H9 (cell line): ENCODE data around the gene C16orf86. TPM values are rescaled to one million over a fixed set of nuclear protein-coding genes. Genes with fewer than 3 reads are reported as not detected.

Experiments
- DNase-seq: peaks from one replicate; pipeline ENCODE4 v3.0.0-alpha.2; 2017
- H2AFZ ChIP-seq: one replicate; pipeline ENCODE4 v1.6.1; 2013; ENCODE audit warnings: mild to moderate bottlenecking, low read length, control low read depth, moderate library complexity
- H2AK5ac ChIP-seq: 2 replicates; pipeline ENCODE4 v1.6.1; 2013; ENCODE audit warnings: low read length, control low read depth, mixed read lengths; ENCODE audit not compliant: insufficient read length
- H2BK120ac ChIP-seq: one replicate; pipeline ENCODE4 v1.6.1; 2013; ENCODE audit warnings: low read depth, mild to moderate bottlenecking, low read length, control low read depth, inconsistent platforms; ENCODE audit not compliant: poor library complexity, severe bottlenecking
- H2BK12ac ChIP-seq: 2 replicates; pipeline ENCODE4 v1.6.1; 2013; ENCODE audit warnings: low read length, control low read depth, mixed read lengths, low read depth; ENCODE audit not compliant: insufficient read length
- H2BK15ac ChIP-seq: 2 replicates; pipeline ENCODE4 v1.6.1; 2013; ENCODE audit warnings: low read depth, low read length, control low read depth
- H2BK20ac ChIP-seq: one replicate; pipeline ENCODE4 v1.6.1; 2013; ENCODE audit warnings: low read depth, mild to moderate bottlenecking, low read length, control low read depth, inconsistent platforms; ENCODE audit not compliant: poor library complexity, severe bottlenecking
- H2BK5ac ChIP-seq: 2 replicates; pipeline ENCODE4 v1.6.1; 2013; ENCODE audit warnings: low read length, control low read depth, mixed read lengths; ENCODE audit not compliant: insufficient read length
- H3K14ac ChIP-seq: 2 replicates; pipeline ENCODE4 v1.6.1; 2013; ENCODE audit warnings: low read length, control low read depth; ENCODE audit not compliant: insufficient read depth
- H3K18ac ChIP-seq: 2 replicates; pipeline ENCODE4 v1.6.1; 2013; ENCODE audit warnings: low read depth, mild to moderate bottlenecking, mixed read lengths, low read length, control low read depth; ENCODE audit not compliant: insufficient read length
- H3K23ac ChIP-seq: 2 replicates; pipeline ENCODE4 v1.6.1; 2013; ENCODE audit warnings: low read length, control low read depth, mixed read lengths, low read depth; ENCODE audit not compliant: insufficient read length
- H3K23me2 ChIP-seq: 2 replicates; pipeline ENCODE4 v1.6.1; 2013; ENCODE audit warnings: low read depth, mild to moderate bottlenecking, mixed read lengths, low read length, control low read depth; ENCODE audit not compliant: insufficient read length, poor library complexity, severe bottlenecking
- H3K27ac ChIP-seq: 2 replicates; pipeline ENCODE4 v1.5.1; 2013; ENCODE audit warnings: low read length, control low read depth, mixed read lengths, low read depth; ENCODE audit not compliant: insufficient read length
- H3K27me3 ChIP-seq: 2 replicates; pipeline ENCODE4 v1.6.1; 2013; ENCODE audit warnings: low read length, control low read depth, inconsistent platforms; ENCODE audit not compliant: insufficient read depth
- H3K4ac ChIP-seq: 2 replicates; pipeline ENCODE4 v1.6.1; 2013; ENCODE audit warnings: low read depth, mild to moderate bottlenecking, control low read depth, inconsistent platforms, low read length, moderate library complexity
- H3K4me1 ChIP-seq: 2 replicates; pipeline ENCODE4 v1.6.1; 2013; ENCODE audit warnings: low read length, control low read depth, inconsistent platforms; ENCODE audit not compliant: insufficient read depth
- H3K4me2 ChIP-seq: 2 replicates; pipeline ENCODE4 v1.6.1; 2013; ENCODE audit warnings: low read length, control low read depth, mixed read lengths; ENCODE audit not compliant: insufficient read length, insufficient read depth
- H3K56ac ChIP-seq: 2 replicates; pipeline ENCODE4 v1.6.1; 2013; ENCODE audit warnings: low read depth, mild to moderate bottlenecking, mixed read lengths, low read length, control low read depth; ENCODE audit not compliant: insufficient read length
- H3K79me1 ChIP-seq: 2 replicates; pipeline ENCODE4 v1.6.1; 2013; ENCODE audit warnings: low read depth, mild to moderate bottlenecking, moderate library complexity, low read length, control low read depth, inconsistent platforms; ENCODE audit not compliant: insufficient read depth, poor library complexity, severe bottlenecking
- H3K79me2 ChIP-seq: 2 replicates; pipeline ENCODE4 v1.6.1; 2013; ENCODE audit warnings: low read length, control low read depth, inconsistent platforms; ENCODE audit not compliant: insufficient read depth
- H3K9ac ChIP-seq: 2 replicates; pipeline ENCODE4 v1.6.1; 2013; ENCODE audit warnings: low read length, control low read depth, mixed read lengths; ENCODE audit not compliant: insufficient read length; ENCODE audit errors: extremely low read depth
- H3K9me3 ChIP-seq: one replicate; pipeline ENCODE4 v1.6.1; 2013; ENCODE audit warnings: low read depth, low read length, inconsistent platforms; ENCODE audit not compliant: control insufficient read depth
- H3T11ph ChIP-seq: one replicate; pipeline ENCODE4 v1.6.1; 2013; ENCODE audit warnings: mild to moderate bottlenecking, low read length, control low read depth, inconsistent platforms
- H4K20me1 ChIP-seq: one replicate; pipeline ENCODE4 v1.6.1; 2013; ENCODE audit not compliant: control insufficient read depth, insufficient read length, insufficient read depth
- H4K5ac ChIP-seq: 2 replicates; pipeline ENCODE4 v1.6.1; 2013; ENCODE audit warnings: low read depth, mild to moderate bottlenecking, mixed read lengths, low read length, control low read depth; ENCODE audit not compliant: insufficient read length
- H4K8ac ChIP-seq: replicated peaks from 2 replicates; pipeline ENCODE4 v1.6.1; 2013; ENCODE audit warnings: low read length, control low read depth, mixed read lengths, low read depth; ENCODE audit not compliant: insufficient read length
- H4K91ac ChIP-seq: 2 replicates; pipeline ENCODE4 v1.6.1; 2013; ENCODE audit warnings: low read depth, mild to moderate bottlenecking, moderate library complexity, mixed read lengths, low read length, control low read depth; ENCODE audit not compliant: insufficient read length
- H3K27ac Mint-ChIP-seq, 3 experiments: 2 replicates in 2 of 3; 3 replicates in 1 of 3; pipeline ENCODE4 v1.8.0; 2020 to 2021; ENCODE audit warnings: mixed read lengths in 3 of 3, mild to moderate bottlenecking in 1 of 3, moderate library complexity in 1 of 3
- H3K27me3 Mint-ChIP-seq: 2 replicates; pipeline ENCODE4 v1.8.0; 2021; ENCODE audit warnings: low read depth, mild to moderate bottlenecking, moderate library complexity, mixed read lengths
- H3K36me3 Mint-ChIP-seq, 3 experiments: 2 replicates in 2 of 3; 3 replicates in 1 of 3; pipeline ENCODE4 v1.8.0; 2020 to 2021; ENCODE audit warnings: low read depth in 3 of 3, mixed read lengths in 3 of 3; ENCODE audit not compliant: insufficient read depth in 1 of 3
- H3K4me1 Mint-ChIP-seq, 2 experiments: 2 replicates each; pipeline ENCODE4 v1.8.0; 2020; ENCODE audit warnings: mixed read lengths in 2 of 2
- H3K4me3 Mint-ChIP-seq, 2 experiments: 2 replicates in 1 of 2; 3 replicates in 1 of 2; pipeline ENCODE4 v1.8.0; 2020 to 2021; ENCODE audit warnings: mild to moderate bottlenecking in 2 of 2, mixed read lengths in 2 of 2, moderate library complexity in 1 of 2
- H3K9me3 Mint-ChIP-seq, 2 experiments: 2 replicates in 1 of 2; 3 replicates in 1 of 2; pipeline ENCODE4 v1.8.0; 2020; ENCODE audit warnings: mild to moderate bottlenecking in 2 of 2, mixed read lengths in 2 of 2, moderate library complexity in 1 of 2
- total RNA-seq: library from RNA; stranded (reverse); gene quantifications from 2 replicates; pipeline ENCODE4 v1.2.1, GENCODE V29; 2021
- TF ChIP-seq, protein P1 (sequence below): fragments of 200-600 bp; sonication (generic); conservative IDR thresholded peaks from 3 replicates; pipeline ENCODE4 v1.8.0; 2021; ENCODE audit warnings: antibody characterized with exemption, mild to moderate bottlenecking

Gene C16orf86
- total RNA-seq, 1 experiment from 2014 or later = 1.5 TPM

DNA sequence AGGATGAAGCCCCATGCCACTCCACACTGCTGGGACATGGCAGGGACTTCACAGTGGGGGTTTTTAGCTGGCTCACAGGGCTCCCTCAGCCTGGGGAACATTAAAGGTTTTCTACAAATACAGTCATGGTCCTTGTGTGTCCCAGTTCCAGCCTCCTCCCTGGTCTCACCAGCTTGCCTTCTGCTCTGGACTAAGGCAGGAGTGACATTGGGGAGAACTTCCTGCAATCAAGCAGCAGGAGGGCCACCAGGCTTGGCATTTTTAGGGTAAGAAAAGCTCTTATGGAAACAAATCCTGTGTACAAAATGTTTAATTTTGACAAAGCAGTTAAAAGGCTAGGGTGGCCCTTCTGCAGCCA, 4.0 kb upstream of the C16orf86 start:
- Mint-ChIP-seq H3K9me3 (no peaks in the 10 kb centered on the region), H3K27ac (no peak overlapping the region), H3K36me3 (peaks cover 7 to 14% (median 8%) of the 10 kb centered on the region in 3 experiments; a peak in 5 of 7 replicates), H3K4me3 (no peak overlapping the region; a peak in 1 of 5 replicates), H3K27me3 (peaks cover 4% of the 10 kb centered on the region), H3K4me1 (peaks cover 16 to 34% of the 10 kb centered on the region in 2 experiments)
- no peaks in the 10 kb centered on the region for H3K27me3 ChIP-seq
- H4K91ac ChIP-seq = no peak overlapping the region
- H3K4ac ChIP-seq = no peak overlapping the region
- no peak overlapping the region for H3K4me2 ChIP-seq
- no peak overlapping the region for H3K56ac ChIP-seq
- no peak overlapping the region for H3K18ac ChIP-seq
- H3K14ac ChIP-seq = no peak overlapping the region
- H4K5ac ChIP-seq = no peak overlapping the region
- H4K8ac ChIP-seq = no peak overlapping the region
- no peak overlapping the region for H2AK5ac ChIP-seq
- H2BK5ac ChIP-seq = no peak overlapping the region
- no peak overlapping the region for H2BK20ac ChIP-seq
- no peak overlapping the region for H3K9ac ChIP-seq
- TF ChIP-seq, protein P1, sequence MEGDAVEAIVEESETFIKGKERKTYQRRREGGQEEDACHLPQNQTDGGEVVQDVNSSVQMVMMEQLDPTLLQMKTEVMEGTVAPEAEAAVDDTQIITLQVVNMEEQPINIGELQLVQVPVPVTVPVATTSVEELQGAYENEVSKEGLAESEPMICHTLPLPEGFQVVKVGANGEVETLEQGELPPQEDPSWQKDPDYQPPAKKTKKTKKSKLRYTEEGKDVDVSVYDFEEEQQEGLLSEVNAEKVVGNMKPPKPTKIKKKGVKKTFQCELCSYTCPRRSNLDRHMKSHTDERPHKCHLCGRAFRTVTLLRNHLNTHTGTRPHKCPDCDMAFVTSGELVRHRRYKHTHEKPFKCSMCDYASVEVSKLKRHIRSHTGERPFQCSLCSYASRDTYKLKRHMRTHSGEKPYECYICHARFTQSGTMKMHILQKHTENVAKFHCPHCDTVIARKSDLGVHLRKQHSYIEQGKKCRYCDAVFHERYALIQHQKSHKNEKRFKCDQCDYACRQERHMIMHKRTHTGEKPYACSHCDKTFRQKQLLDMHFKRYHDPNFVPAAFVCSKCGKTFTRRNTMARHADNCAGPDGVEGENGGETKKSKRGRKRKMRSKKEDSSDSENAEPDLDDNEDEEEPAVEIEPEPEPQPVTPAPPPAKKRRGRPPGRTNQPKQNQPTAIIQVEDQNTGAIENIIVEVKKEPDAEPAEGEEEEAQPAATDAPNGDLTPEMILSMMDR = no peak
- no peaks in the 10 kb centered on the region for H3K4me1 ChIP-seq
- H3K23me2 ChIP-seq = peaks cover 15% of the 10 kb centered on the region
- H2BK120ac ChIP-seq = no peak overlapping the region
- no peak overlapping the region for H2AFZ ChIP-seq
- no peaks in the 10 kb centered on the region for H3K79me2 ChIP-seq
- no peaks in the 10 kb centered on the region for H3K9me3 ChIP-seq
- no peak overlapping the region for H2BK12ac ChIP-seq
- DNase-seq = no peak
- H4K20me1 ChIP-seq = no peaks in the 10 kb centered on the region
- H3K79me1 ChIP-seq = no peaks in the 10 kb centered on the region
- no peak overlapping the region for H3K27ac ChIP-seq
- no peak overlapping the region for H2BK15ac ChIP-seq
- no peak overlapping the region for H3T11ph ChIP-seq
- no peak overlapping the region for H3K23ac ChIP-seq
